ENCODE data around the gene CLSTN1. TPM values are rescaled to one million over a fixed set of nuclear protein-coding genes. Genes with fewer than 3 reads are reported as not detected.

CLSTN1 gene
- total and polyA plus RNA-seq, 2 donors from 2014 or later = 114 to 158 TPM

DNA sequence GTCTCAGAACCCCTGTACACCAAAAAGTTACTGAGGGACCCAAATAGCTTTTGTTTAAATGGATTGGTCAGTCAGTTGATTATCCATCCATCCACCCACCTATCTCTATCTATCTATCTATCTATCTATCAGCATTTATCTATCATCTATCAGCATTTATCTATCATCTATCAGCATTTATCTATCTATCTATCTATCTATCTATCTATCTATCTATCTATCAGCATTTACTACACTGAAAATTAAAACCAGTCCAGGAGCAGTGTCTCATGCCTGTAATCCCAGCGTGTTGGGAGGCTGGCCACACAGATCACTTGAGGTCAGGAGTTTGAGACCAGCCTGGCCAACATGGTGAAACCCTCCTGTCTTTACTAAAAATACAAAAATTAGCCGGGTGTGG lies 47.1 kb downstream of the CLSTN1 start:
- Histone ChIP-seq H3K9ac (ENCODE audit: low read length in 3 of 3) (no peak overlapping the region), H3K4me3 (ENCODE audit: low read length in 3 of 3) (no peak overlapping the region), H3K27me3 (ENCODE audit: control insufficient read depth, insufficient read depth, low read length) (no peaks in the 10 kb centered on the region), H3K36me3 (ENCODE audit: control insufficient read depth in 2 of 3, insufficient read depth in 3 of 3, low read length in 3 of 3) (peaks cover 0 to 10% (median 0%) of the 10 kb centered on the region in 3 donors), H3K9me3 (ENCODE audit: control insufficient read depth in 2 of 3, insufficient read depth in 1 of 3, low read length in 3 of 3) (no peaks in the 10 kb centered on the region), H3K4me1 (ENCODE audit: control insufficient read depth in 2 of 3, insufficient read depth in 2 of 3, low read depth in 1 of 3, low read length in 3 of 3) (no peaks in the 10 kb centered on the region), H3K27ac (ENCODE audit: low read depth in 2 of 2, low read length in 2 of 2) (no peak overlapping the region)
- DNase-seq = no peak
- TF ChIP-seq, protein P1, sequence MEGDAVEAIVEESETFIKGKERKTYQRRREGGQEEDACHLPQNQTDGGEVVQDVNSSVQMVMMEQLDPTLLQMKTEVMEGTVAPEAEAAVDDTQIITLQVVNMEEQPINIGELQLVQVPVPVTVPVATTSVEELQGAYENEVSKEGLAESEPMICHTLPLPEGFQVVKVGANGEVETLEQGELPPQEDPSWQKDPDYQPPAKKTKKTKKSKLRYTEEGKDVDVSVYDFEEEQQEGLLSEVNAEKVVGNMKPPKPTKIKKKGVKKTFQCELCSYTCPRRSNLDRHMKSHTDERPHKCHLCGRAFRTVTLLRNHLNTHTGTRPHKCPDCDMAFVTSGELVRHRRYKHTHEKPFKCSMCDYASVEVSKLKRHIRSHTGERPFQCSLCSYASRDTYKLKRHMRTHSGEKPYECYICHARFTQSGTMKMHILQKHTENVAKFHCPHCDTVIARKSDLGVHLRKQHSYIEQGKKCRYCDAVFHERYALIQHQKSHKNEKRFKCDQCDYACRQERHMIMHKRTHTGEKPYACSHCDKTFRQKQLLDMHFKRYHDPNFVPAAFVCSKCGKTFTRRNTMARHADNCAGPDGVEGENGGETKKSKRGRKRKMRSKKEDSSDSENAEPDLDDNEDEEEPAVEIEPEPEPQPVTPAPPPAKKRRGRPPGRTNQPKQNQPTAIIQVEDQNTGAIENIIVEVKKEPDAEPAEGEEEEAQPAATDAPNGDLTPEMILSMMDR (IDR thresholded peaks at IDR 0.05; ENCODE audit: borderline replicate concordance, extremely low read depth, insufficient read depth) = no peak
- intact Hi-C loops (cut with DNase I) = no loop called here
- FAIRE-seq = no peak

DNA sequence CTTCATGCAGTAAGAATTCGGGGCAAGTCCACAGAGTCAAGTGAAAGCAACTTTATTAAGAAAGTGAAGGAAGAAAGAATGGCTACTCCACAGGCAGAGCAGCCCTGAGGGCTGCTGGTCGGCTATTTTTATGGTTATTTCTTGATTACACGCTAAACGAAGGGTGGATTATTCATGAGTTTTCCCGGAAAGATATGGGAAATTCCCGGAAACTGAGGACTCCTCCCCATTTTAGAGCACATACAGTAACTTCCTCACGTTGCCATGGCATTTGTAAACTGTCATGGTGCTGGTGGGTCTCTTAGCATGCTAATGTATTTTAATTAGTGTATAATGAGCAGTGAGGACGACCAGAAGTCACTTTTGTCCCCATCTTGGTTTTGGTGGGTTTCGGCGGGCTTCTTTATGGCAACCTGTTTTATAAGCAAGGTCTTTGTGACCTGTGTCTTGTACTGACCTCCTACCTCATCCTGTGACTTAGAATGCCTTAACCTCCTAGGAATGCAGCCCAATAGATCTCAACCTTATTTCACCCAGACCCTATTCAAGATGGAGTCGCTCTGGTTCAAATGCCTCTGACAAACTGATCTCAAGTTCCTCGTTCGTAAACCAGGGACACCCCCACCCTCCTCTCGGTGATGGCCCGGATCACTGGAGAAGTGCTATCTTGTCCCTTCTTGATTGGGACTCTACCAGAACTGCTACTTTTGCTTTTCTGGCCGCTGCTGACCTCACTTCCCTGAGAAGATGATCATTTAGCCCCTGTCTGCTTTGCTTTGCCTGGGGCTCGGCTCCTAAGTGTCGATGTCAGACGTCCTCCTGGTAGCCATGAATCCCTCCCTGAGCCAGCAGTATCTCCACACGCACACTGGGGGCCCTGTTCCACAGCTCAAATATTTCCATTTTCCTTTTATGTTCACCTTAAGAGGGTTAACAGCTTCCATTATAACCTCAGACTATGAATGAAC lies 48.8 kb downstream of the CLSTN1 start:
- intact Hi-C loops (cut with DNase I) = no loop called here
- no peak overlapping the region for H3K9ac ChIP-seq (ENCODE audit: low read length in 3 of 3)
- no peaks in the 10 kb centered on the region for H3K27me3 ChIP-seq (ENCODE audit: control insufficient read depth, insufficient read depth, low read length)
- H3K36me3 ChIP-seq (ENCODE audit: control insufficient read depth in 2 of 3, insufficient read depth in 3 of 3, low read length in 3 of 3) = peaks cover 0 to 10% (median 0%) of the 10 kb centered on the region in 3 donors
- TF ChIP-seq, protein P1 (IDR thresholded peaks at IDR 0.05; ENCODE audit: borderline replicate concordance, extremely low read depth, insufficient read depth) = no peak
- H3K9me3 ChIP-seq (ENCODE audit: control insufficient read depth in 2 of 3, insufficient read depth in 1 of 3, low read length in 3 of 3) = no peaks in the 10 kb centered on the region
- no peaks in the 10 kb centered on the region for H3K4me1 ChIP-seq (ENCODE audit: control insufficient read depth in 2 of 3, insufficient read depth in 2 of 3, low read depth in 1 of 3, low read length in 3 of 3)
- FAIRE-seq (no peak), DNase-seq (no peak)
- H3K27ac ChIP-seq (ENCODE audit: low read depth in 2 of 2, low read length in 2 of 2) = no peak overlapping the region
- H3K4me3 ChIP-seq (ENCODE audit: low read length in 3 of 3) = no peak overlapping the region

DNA sequence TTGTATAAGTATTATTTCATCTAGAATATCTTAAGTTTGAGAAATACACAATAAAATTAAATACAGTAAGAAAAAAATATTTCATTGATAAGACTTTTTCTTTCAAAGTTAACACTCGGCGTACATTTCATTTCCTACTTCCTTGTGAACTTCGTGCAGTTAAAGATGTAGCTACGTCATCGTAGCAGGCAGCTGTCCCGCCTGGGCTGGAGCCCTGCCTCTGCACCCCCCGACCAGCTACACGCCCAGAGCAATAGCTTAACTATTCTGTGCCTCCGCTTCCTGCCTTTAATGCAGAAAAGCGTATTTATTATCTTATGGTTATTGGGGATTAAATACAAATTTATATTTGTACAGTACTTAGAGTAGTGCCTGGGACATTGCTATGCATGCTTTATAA lies 53.5 kb downstream of the CLSTN1 start:
- TF ChIP-seq, protein P1 (IDR thresholded peaks at IDR 0.05; ENCODE audit: borderline replicate concordance, extremely low read depth, insufficient read depth) = no peak
- Histone ChIP-seq H3K27me3 (ENCODE audit: control insufficient read depth, insufficient read depth, low read length) (no peaks in the 10 kb centered on the region), H3K36me3 (ENCODE audit: control insufficient read depth in 2 of 3, insufficient read depth in 3 of 3, low read length in 3 of 3) (peaks cover 0 to 10% (median 0%) of the 10 kb centered on the region in 3 donors), H3K4me1 (ENCODE audit: control insufficient read depth in 2 of 3, insufficient read depth in 2 of 3, low read depth in 1 of 3, low read length in 3 of 3) (no peaks in the 10 kb centered on the region), H3K9ac (ENCODE audit: low read length in 3 of 3) (no peak overlapping the region), H3K27ac (ENCODE audit: low read depth in 2 of 2, low read length in 2 of 2) (no peak overlapping the region), H3K4me3 (ENCODE audit: low read length in 3 of 3) (no peak overlapping the region), H3K9me3 (ENCODE audit: control insufficient read depth in 2 of 3, insufficient read depth in 1 of 3, low read length in 3 of 3) (no peaks in the 10 kb centered on the region)
- DNase-seq (no peak), FAIRE-seq (no peak)
- intact Hi-C loops (cut with DNase I) = no loop called here
